ENCODE results near the gene JKAMP.

- TF ChIP-seq POLR2A (IDR thresholded peaks at IDR 0.05) (no peak), CTCF (IDR thresholded peaks at IDR 0.05) (no peak)
Measured at GRCh38 chr14:59540852-59541251, 56.5 kb downstream of the JKAMP start.
